ENCODE results near the gene CDRT15L2.
"Not testable (repeated sequence)": the region's sequence is repeated elsewhere in the genome, so short reads cannot be mapped to it uniquely, and the experiment has no call there.

DNA sequence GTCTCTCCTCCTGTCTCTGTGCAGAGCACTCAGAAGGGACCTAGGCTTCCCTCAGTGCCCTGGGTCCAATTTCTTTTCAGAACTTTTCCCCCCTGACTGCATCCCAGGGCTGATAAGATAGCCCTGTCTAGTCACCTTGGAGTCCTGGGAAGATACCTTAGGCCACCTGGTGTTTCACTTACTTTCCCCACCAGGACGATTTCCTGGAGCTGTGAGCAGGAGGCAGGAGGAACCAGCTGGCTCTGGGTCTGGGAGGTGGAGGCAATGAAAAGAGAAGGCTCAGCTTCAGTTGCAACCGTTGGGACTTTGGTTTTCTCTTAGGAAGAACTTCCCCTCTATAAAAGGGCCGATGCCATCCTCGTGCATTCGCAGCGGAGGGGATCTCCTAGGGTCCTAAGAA lies 12.1 kb upstream of the CDRT15L2 start:
- TF ChIP-seq, protein P1, sequence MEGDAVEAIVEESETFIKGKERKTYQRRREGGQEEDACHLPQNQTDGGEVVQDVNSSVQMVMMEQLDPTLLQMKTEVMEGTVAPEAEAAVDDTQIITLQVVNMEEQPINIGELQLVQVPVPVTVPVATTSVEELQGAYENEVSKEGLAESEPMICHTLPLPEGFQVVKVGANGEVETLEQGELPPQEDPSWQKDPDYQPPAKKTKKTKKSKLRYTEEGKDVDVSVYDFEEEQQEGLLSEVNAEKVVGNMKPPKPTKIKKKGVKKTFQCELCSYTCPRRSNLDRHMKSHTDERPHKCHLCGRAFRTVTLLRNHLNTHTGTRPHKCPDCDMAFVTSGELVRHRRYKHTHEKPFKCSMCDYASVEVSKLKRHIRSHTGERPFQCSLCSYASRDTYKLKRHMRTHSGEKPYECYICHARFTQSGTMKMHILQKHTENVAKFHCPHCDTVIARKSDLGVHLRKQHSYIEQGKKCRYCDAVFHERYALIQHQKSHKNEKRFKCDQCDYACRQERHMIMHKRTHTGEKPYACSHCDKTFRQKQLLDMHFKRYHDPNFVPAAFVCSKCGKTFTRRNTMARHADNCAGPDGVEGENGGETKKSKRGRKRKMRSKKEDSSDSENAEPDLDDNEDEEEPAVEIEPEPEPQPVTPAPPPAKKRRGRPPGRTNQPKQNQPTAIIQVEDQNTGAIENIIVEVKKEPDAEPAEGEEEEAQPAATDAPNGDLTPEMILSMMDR (conservative IDR thresholded peaks at IDR 0.05; ENCODE audit: low read length), result not testable (repeated sequence)
- TF ChIP-seq EZH2phosphoT487 (IDR thresholded peaks at IDR 0.05; ENCODE audit: borderline replicate concordance), result not testable (repeated sequence)

Data from Loucy (cell line).